ENCODE data around the gene ARPC3. TPM values are rescaled to one million over a fixed set of nuclear protein-coding genes. Genes with fewer than 3 reads are reported as not detected.
A peak's percentile ranks its signal among the peaks of the same experiment; 100 is the strongest.

Gene ARPC3
- total and polyA plus RNA-seq, 9 of the 15 experiments (the other 6 are each of a cell fraction or from before 2014, with no cell fraction given), result 74.2 to 575 (median 345) TPM

- TF ChIP-seq CBFA2T2 (conservative IDR thresholded peaks at IDR 0.05) (no peak), NR2F6 (CRISPR knock-in tag; IDR thresholded peaks at IDR 0.05) (no peak), ZBTB2 (IDR thresholded peaks at IDR 0.05) (no peak; the same call in 1 of the 2 replicates), CHD4 (IDR thresholded peaks at IDR 0.05; ENCODE audit: insufficient read depth, insufficient replicate concordance, low read depth, low read length, poor library complexity, severe bottlenecking) (no peak), MAX (CRISPR knock-in tag; IDR thresholded peaks at IDR 0.05) (peak; percentile 56; the same call in 1 of the 2 replicates), RBM14 (IDR thresholded peaks at IDR 0.05; ENCODE audit: borderline replicate concordance, insufficient read depth, low read depth, low read length) (0 out of 2 replicates have a peak, but pooled peaks have one; percentile 67), ZNF655 (CRISPR knock-in tag; IDR thresholded peaks at IDR 0.05) (no peak), CGGBP1 (CRISPR knock-in tag; IDR thresholded peaks at IDR 0.05) (no peak), BRD4 (IDR thresholded peaks at IDR 0.05) (peak; percentile 91; the same call in 1 of the 2 replicates), MXD1 (CRISPR knock-in tag; IDR thresholded peaks at IDR 0.05; ENCODE audit: borderline replicate concordance, poor library complexity, severe bottlenecking) (no peak), TOE1 (IDR thresholded peaks at IDR 0.05; ENCODE audit: borderline replicate concordance) (peak; percentile 66; the same call in 1 of the 2 replicates), TOE1 (CRISPR knock-in tag; IDR thresholded peaks at IDR 0.05; ENCODE audit: borderline replicate concordance, low read depth) (peak; percentile 65; the same call in 1 of the 2 replicates), SIRT6 (IDR thresholded peaks at IDR 0.05; ENCODE audit: low read depth, low read length) (no peak), BCLAF1 (IDR thresholded peaks at IDR 0.05; ENCODE audit: borderline replicate concordance in 1 of 2, control insufficient read depth in 1 of 2, low read depth in 2 of 2, low read length in 1 of 2) (no peak), THAP7 (CRISPR knock-in tag; IDR thresholded peaks at IDR 0.05) (no peak), FIP1L1 (IDR thresholded peaks at IDR 0.05; ENCODE audit: low read depth, low read length, poor library complexity, severe bottlenecking) (peak; percentile 51), RBM34 (IDR thresholded peaks at IDR 0.05; ENCODE audit: borderline replicate concordance, insufficient read depth, low read length) (no peak), FOXJ2 (tag; IDR thresholded peaks at IDR 0.05) (no peak)
Measured at GRCh38 chr12:110449799-110450497, at the start of gene ARPC3 (continued).
